Stimulated activated CD4-positive, alpha-beta T cell treated with anti-CD3 and anti-CD28 coated beads, Interleukin-4, amount 100 ng/mL, for 1 hour (primary cell): ENCODE data around the gene RASA3.
A peak's percentile ranks its signal among the peaks of the same experiment; 100 is the strongest.

Experiments used
- DNase-seq: peaks from one replicate; pipeline ENCODE4 v3.0.0-alpha.2; 2020

RASA3 gene

DNA sequence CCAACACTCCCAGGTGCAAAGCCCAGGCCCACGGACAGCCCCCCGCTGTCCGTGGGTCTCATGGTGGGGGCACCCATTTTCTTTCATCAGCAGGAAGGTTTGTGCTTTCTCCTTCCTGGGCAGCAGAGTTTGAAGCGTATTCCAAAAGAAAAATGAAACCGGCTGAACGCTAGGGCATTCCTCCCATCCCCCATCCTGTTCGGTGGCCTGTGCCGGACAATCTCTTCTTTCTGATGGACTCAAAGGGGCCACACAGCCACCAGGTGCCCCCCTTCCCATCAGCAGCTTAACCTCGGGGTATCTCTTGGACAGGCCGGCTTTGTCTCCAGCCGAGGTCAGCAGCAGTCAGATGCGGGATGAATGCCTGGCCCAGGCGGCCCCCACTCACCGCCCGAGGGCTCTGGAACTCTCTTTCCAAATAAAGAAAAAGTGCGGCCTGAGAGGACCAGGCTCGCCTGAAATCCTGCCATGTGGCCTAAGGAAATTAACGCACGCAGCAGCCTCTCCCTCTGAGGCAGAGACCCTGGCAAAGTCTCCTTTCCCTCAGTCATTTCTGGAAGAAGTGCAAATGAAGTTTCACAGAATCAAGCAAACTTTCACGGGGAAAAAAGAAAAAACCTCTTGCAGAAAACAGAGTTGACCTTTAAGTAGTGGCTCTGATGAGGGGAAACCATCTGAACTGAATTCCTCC lies 67.8 kb downstream of the RASA3 start:
- no peak for DNase-seq

DNA sequence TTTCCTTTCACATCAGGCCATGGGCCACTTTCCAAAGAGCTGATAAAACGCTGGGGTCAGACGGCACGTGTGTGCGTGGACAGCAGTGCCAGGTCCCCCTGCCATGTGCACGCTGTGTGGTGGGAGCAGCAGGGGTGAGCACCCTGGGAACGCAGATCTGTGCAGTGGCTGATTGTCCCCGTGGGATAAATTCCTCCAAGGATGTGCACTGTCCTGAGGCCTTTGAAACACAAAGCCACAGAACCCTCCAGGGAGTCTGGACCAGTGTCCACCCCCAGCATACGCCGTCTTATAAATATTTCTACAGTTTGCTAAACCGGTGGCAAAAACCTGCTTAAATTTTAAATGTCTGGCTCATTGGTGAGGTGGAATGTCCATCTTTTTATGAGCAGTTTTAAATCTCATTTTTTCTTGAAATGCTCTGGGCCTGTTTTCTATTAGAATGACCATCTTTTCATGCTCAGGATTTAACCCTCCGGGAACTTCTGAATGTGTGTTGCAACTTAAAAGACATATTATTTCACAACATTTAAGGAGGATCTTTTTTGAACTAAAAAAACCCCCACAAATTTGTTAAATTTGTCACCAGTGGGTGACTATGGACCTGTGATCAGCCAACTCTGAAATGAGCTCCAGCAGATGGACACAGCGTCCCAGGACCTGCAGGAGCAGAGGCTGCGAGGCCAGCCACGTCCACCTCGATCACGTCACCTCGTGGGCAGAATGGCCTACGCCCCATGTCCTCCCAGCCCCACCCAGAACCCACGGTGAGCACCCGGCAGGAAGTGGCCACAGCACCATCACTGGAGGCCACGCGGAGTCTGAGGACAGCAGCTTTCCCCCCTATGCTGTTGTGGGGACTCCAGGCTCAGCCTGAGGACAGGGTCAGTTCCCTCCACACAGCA lies 68.6 kb downstream of the RASA3 start:
- DNase-seq: peak; percentile 26

DNA sequence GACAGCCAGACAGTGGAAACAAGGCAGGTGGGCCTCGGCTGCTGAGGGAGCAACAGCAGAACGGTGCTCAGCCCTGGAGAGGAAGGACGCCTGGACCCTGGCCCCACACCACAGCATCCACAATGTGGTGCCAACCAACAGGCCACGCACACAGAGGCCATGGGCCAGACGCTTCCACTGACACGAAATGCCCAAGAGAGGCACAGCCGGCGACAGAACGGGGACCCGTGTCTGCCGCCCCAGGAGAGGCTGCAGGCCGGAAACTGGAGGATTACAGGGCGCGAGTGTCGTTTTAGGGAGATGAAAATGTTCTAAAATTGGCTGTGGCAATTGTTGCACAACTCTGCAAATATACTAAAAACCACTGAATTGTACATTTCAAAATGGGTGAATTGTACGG lies 69.7 kb downstream of the RASA3 start:
- no peak for DNase-seq

DNA sequence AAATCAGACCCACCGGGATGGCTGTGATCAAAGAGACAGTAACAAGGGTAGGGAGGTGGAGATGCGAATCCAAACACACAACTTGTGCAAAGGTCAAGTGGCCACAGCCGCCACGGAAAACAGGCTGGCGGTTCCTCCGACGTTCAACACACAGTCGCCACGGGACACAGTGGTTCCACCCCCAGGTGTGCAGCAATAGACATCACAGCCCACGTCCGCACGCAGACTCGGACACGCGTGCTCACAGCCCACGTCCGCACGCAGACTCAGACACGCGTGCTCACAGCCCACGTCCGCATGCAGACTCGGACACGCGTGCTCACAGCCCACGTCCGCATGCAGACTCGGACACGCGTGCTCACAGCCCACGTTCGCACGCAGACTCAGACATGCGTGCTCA lies 70.1 kb downstream of the RASA3 start:
- no peak for DNase-seq

DNA sequence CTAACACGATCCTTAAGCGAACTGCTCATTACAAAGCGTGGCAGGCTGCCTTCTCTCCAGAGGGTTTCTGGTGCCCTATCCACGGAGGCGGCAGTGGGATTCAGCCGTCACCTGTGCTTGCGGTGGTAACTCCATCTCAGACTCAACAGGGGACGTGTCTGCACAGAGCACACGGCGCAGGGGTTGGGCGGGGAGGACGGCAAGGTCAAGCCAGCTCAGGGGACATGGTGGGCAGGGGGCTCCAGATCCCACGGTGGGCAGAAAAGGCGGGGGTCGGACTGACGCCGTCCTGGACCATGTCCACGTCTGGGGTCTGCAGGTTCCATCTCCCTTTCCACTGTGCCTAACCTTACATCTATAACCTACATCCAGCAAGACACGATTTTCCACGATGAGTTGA lies 70.7 kb downstream of the RASA3 start:
- no peak for DNase-seq

DNA sequence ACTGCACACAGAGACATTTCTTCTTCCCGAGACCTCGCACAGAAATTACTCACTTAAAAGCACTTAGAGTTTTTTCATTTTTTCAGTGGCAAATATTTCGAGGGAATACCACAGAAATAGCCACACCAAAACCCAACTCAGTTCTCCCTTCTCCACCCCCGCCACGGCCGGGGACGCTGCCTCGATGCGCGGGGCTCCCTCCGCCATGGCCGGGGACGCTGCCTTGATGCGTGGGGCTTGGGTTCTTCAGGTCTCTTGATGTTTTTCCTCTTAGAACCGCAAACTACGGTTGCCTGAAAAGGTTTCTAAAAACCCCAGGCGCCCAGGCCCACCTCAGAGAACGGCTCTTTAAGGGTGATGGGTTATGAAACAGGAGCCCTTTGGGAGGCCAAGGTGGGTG lies 71.4 kb downstream of the RASA3 start:
- no peak for DNase-seq

DNA sequence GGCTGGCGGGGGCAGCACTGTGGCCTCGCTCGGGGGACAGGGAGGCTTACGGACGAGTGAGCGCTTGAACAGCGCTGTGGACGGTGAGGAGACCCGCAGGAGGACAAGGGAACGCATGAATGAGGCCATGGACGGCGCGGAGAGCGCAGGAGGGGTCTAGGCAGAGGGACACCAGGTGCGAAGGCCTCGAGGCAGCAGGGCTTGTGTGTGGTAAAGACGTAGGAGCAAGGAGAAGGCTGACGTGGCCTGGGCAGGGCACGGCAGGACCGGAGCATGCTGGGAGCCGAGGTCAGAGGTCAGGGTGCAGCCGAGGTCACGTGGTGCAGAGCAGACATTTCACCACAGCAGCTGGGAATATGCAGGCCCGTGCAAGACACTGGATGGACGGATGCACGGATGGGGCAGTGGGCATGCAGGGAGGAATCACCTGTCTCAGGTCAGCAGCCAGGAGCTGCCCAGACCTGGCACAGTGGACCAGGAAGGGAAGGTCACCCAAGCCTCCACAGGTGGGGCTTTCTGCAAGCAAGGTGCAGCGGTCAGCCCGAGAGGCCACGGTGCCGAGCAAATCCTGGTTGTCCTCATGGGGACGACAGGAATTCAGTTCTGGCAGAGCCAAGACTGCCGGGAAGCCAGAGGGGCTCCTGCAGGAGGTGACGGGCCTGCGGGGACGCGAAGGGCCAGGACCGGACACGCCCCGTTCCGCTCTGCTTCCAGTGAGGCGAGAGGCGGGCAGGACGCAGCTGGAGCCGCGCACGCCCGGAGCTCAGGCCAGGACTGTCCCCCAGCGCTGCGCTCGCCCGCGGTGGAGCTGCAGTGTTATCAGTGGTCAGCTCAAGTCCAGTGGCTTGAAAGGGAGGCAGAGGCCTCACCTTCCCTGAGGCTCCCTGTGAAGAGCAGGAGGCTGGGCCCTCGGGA lies 72.2 kb downstream of the RASA3 start:
- DNase-seq: no peak

DNA sequence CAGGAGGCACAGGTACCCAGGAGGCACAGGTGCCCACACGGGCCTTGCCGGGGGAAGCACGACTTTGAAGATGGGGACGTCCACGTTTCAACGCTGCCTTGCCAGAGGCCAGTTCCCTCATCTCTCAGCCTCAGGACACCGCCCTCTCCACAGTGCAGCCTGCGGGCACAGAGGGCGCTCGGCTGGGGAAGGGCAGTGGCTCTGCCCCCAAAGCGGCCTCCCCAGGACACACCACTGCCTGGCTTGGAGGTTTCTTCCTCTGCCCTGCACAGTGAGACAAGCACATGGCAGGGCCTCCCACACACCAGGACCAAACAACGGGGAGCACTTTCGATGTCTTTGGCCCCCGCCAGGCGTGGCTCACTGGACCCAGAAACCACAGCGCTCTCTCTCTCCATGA lies 73.0 kb downstream of the RASA3 start:
- no peak for DNase-seq

DNA sequence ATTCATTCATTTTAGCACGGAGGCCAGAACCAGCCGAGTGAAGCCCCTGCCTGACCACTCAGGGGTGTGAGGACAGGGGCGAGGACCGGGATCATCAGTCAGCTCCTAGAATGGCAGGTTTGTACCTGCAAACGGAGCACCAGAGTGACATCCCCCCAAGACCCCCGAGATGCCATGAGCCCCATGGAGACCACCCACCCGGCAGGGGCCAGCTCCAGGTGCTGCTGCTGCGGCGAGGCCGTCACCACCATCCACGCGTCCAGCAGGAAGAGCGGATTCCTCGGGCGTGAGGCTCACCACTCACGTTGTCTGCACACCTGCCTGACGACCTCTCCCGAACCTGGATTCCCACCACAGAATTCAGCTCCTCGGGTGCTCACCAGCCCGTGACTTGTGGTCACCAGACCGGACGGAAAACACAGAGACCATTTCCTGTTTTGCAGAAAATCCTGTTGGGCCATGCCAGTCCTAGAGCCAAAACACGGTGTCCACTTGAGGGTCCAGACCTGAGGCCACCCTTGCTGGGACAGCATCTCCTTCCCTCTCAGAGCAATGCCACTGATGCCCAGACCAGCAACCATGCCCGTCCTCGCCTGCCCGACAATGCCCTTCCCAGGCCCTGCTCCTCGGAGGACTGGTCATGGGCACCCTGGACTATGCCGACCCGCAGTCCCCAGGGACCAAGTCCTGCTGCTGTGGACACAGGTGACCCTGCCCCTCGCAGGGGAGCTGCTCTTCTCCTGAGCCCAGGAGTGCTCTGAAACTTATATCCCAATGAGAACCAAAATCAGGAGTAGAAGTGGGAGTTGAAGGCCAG lies 74.2 kb downstream of the RASA3 start:
- DNase-seq: no peak

DNA sequence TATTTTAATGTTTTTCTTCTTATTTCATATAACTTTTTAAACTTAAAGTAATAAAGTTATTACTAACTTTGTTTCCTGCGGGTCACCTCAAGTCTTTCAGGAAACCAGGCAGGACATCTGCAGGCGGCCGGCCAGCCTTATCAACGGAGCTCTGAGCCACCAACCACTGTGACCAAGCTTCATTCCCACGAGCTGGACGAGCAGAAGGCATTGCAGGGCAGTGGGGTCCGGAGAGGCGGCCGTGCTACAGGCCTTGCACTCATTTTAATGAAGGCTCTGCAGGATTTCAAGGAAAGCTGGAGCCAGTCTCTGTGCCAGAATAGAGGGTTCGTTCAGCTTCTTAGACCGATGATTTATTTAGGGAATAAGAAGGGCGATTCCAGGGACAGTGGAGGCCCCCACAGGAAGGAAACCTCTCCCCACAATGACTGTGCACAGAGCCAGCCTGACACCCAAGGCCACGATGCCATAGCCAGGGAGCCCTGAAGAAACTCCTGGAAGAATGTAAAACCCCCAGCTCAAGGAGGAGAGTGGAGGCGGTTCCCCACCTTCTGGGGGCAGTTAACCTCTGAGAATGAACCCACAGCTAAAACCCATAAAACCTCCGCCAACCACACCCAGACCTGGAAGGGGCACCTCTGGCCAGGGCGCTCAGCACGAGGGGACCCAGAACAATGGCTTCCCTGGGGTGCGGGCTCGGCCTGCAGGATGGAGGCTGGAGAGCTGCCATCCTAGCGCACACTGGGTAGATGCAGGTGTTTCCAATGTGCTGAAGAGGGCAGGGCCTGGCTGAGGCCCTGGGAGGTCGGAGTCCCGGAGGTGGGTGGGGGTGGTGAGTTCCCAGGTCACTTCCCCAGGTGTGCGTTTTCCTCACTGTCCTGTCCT lies 75.0 kb downstream of the RASA3 start:
- DNase-seq: no peak

DNA sequence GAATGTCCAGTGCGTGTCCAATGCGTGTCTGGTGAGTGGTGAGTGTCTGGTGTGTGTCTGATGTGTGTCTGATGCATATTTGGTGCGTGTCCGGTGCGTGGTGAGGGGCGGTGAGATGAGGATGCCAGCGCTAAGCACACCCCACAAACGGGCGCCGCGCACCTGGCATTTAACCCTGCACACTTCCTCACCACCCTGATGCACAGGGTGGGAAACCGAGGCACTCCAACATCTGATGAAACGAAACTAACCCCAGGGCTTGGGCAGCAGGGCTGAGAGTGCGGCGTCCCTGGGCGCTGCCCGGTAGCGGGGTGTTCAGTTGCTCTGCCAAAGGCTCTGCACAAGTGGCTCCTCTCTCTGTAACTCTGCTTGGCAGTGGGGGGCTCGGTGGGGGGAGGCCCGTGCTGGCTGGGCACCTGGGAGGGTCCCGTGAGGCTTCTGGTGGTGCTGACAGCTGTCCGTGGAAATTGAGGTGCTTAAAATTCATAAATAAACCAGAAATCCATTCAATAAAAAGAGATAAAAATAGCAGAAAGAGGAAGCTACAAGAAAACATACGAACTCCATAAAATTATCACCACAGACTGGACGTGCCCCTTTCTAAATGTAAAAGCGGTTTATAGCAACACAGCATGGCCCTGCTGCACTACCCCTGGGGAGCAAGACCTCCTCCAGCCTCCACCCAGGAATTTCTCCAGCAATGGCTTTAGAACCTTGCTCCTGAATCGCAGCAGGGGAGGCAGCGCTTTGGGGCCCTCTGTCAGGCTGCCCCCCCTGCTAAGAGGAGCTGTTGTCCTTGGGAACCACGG lies 76.0 kb downstream of the RASA3 start:
- no peak for DNase-seq

DNA sequence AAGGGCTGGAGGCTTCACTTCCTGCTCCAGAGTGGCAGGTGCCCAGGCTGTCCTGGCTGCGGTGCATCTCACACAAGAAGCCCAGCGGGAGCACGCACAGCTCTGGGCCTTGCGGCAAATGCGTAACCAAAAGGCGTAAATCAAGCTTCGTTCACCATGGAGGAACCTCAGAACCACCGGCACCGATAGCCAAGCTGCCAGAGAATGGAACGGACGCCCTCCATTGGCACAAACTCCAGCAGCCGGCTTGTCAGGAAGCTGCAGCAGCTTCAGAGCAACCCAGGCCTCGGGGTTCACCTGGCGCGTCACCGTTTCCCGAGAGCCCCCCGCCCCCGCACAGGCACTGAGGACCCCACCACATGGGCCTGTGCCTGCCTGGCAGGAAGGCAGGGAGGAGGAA lies 76.7 kb downstream of the RASA3 start:
- no peak for DNase-seq

DNA sequence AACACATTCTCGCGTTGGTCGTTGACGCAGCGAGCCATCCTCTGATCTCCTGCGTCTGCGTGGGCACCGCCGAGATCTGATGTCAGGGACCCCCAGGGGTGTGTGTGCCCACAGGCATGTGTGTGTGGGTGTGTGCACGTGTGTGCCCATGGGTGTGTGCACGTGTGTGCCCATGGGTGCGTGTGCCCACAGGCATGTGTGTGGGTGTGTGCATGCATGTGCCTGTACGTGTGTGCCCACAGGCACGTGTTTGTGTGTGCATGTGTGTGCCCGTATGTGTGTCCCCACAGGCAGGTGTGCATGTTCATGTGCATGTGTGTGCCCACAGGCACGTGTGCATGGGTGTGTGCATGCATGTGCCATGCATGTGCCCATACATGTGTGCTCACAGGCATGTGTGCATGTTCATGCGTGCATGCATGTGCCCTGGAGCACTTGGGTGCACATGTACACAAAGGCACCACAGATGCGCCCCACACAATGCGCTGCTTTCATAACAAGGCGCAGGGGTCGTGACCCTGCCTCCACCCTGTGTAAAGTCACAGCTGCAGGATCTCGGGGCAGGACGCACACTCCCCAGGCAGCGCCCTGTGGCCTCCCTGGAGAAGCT lies 77.5 kb downstream of the RASA3 start:
- DNase-seq: no peak

DNA sequence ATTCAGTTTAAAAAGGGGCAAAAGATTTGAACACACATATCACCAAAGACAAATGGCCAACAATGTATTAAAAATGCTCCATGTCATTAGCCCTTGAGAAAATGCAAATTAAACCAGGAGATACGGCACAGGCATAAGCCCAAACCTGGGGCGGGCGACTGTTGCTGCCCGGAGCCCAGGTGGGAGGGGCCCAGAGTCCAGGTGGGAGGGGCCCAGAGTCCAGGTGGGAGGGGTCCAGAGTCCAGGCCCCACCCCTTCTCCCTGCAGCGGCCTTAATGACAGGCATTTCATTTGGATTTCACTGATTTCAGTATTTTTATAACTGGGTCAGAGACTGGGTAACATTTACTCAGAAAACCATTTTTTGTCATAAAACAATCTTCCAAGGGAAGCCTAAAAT lies 78.2 kb downstream of the RASA3 start:
- peak; percentile 29 for DNase-seq

DNA sequence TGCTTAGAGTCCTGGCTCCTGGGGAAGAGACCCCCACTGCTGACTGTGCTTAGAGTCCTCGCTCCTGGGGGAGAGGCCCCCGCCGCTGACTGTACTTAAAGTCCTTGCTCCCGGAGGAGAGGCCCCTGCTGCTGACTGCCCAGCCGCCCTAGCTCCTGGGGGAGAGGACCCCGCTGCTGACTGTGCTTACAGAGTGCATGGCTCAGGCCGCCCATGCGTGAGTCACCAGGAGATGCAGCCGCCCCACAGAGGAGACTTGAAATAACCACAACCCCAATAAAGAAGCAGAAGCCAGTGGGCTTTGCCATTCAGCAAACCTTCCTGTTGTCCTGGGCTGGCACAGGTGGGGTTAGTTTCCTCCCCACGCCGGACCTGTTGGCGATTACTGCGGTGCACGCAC lies 79.4 kb downstream of the RASA3 start:
- DNase-seq: no peak

DNA sequence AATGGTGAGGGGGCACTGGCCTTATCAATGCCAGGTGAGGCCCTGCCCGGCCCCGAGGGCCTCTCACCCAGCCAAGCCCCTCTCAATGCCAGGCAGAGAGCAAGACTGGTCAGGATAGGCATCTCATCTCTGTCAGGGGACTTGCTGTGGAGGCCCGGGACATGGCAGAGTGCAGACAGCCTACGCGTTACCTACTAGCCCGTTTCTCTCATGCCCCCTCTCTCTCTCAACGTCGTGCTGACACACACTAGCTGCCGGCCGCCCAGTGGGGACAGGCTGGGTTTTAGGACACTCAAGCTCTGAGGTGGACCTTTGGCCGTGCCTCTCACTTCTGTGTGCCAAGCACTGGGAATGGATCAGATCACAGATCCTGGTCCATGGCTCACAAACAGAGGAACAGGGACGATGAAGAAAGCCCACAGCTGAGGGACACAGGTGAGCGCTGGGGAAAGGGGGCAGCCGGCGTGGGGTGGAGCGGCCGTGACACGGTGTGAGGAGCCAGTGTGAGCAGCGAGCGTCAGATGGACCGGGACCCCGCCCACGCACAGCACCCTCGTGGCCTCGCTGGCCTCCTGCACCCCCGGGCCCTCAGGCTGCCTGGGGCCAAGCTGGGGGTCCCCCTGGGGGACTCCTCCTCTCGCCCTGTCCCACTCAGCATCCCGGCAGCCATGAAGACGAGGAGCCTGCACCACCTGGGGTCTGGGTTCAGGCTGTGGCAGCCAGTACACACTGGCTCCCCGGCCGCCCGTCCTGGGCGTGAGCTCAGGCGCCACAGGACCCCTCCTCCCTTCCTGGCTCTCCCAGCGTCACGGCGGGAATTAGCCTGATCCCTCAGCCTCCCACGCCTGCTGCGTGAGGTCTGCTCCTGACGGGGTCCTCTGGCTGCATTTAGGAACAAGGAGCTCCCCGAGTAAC lies 81.6 kb downstream of the RASA3 start:
- no peak for DNase-seq

DNA sequence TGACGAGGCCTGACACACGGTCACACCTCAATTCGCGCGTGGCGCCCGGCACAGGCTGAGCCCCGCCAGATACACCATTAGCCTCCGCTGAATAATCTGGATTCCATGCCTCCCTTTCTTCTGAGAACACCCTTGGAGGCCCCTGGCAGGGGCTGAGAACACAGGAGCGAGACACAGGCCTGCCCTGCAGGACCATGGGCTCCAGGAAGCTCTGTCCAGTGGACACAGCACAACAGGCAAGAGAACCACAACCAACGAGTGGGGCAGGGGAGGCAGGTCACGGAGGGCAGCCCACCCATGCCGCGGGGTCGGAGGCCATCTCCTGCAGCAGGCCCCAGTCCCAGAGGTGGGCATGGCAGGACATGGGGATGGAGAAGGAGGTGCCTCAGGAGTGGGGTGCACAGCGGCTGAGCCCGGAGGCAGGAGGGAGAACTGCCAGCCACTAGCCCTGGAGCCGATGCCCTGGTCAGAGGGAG lies 82.8 kb downstream of the RASA3 start:
- no peak for DNase-seq

DNA sequence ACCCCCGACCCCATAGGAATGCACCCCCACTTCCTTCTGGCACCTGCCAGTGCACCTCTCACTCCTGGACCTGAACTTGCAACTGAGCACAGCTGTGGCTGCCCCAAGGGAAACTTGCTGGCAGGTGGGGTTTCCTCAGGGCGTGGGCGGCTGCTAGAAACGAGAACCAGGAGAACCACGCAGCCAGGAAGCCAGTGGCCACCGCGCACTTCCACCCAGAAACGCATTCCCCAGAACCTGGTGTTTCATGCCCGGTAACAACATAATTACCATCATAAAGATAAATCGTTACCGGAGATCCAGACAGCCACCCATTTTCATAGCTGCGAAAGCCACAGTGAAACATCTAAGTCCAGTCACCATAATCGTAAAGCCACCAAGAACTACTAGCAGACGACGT lies 83.4 kb downstream of the RASA3 start:
- peak; percentile 69 for DNase-seq

DNA sequence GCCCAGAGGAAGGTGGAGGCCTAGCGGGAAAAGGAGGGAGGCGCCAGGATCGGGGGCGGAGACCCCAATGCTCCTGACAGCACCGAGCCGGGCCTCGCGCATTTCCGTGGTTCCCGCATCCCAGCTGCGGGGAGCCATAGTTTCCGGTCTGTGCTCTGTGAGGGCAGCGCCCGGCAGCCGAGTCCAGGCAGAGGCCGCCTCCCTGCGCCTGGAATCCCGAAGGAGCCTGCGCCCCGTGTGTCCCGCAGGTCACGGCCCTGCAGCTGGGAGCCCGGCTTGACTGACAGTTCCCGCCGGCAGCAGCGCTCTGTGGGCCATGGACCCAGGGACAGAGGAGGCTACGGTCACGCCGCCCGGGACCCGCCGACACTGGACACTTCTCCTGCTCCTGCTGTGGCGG lies 84.0 kb downstream of the RASA3 start:
- DNase-seq: no peak
